Stimulated activated CD8-positive, alpha-beta memory T cell treated with anti-CD3 and anti-CD28 coated beads, Interleukin-15, amount 100 ng/mL, for 48 hours (primary cell): ENCODE data around the gene SYNPO2L.
"Not testable (repeated sequence)": the region's sequence is repeated elsewhere in the genome, so short reads cannot be mapped to it uniquely, and the experiment has no call there.

ENCODE experiments used
- DNase-seq, 2 donors: peaks; one replicate each; pipeline ENCODE4 v3.0.0-alpha.2; 2020; ENCODE audit warnings: low read depth in 2 of 2

SYNPO2L gene

DNA sequence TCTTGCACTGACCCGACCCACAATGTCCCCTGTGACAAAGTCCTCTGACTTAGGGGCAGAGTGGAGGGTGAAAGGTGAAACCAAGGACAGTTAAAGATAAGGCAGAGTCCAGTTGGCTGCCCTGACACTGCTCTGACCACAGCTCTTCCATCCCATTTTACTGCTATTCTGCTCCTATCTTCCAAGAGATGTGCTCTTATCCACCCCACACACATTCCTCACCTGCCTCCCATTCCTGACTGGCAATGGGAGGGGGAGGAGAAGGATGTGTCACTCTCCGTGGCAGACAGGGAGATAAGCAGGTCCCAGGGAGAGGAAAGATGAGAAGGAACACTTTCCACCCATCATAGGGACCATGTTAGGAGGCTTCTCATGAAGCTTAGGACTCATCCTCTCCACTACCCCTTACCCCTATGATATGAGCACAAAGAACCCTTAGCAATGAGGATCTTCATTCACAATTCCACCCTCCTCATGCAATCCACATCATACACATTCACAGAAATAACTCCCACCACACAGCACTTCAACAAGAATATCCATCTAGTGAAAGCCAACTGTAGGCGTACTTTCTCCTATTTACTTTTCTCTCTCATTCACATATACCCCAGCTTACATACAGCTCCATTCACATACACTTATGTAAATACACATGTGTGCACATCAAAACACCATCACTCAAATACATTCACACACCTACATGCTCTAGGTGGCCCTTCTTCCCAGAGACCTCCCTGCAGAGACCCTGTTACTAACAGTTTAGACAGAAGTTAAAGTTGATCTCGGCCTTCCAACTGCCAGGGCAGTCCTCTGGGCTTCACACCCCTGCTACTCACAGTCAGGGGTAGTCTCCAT lies 6.6 kb downstream of the SYNPO2L start:
- DNase-seq: no peak

DNA sequence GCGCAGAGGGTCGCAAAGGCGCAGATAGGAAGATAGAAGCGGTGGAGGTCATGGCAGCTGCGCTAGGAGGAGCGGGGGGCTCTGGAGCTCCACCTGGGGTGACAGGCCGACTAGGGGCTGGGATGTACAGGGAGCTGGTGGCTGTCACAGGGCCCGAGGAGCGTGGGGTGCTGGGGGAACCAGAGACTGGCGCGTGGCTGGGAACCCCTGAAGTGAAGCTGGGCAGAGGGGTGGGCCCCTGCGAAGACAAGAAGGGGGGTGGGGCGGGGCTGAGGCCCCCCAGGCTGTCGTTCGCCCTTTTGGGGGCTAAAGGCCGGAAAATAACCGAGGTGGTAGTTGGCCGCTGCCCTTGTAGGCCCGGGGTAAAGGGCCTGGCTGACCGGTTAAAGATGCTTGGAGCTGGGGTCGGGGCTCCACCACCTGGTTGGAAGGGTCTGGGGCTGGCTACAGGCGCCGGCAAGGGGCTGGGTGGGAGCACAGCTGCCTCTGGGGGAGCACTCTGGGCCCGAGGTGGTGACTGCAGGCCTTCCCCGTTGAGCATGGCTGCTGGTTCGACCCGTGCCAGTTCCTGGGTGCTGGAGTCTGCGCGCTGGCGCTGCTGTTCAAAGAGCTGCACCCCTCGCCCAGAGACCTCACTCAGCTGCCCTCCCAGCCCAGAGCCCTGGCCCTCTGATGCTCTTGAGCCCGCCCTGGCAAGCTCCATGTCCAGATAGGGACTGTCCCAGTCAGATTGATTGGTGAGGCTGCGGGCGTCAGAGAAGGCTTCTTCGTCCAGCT lies 7.8 kb downstream of the SYNPO2L start:
- no peak for DNase-seq

DNA sequence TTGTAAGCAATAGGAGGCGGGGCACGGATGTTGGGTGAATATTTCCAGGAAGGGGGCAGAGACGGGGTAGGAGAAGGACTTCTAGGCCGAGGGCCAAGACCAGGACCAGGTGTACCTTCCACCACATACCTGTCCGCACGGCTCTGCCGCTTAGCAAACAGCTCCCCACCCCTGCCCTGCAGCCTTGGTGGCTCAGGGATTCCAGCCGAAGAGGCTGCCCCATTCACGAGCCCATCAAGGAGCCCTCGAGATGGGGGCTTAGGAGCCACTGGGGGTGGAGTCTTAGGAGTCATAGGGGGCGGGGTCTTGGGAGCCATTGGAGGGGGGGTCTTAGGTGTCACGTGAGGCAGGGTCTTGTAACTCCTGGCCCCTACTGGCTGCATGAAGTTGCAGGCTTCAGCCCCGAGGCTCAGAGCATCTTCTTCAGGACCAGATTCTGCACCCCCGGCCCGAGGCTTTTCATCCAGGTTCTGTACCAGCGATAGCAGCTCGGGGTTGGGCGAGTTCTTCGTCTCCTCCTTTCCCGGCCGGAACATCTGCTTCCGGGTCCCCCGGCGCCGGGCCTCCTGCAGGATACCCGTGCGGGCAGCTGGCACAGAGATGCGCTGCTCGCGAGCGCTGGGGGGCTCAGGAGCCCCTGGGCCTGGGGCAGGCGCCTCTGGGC lies 8.5 kb downstream of the SYNPO2L start:
- no peak for DNase-seq

- DNase-seq: no peak
These were observed 9.2 kb downstream of the SYNPO2L start for GRCh38 chr10:73646598-73647041.

DNA sequence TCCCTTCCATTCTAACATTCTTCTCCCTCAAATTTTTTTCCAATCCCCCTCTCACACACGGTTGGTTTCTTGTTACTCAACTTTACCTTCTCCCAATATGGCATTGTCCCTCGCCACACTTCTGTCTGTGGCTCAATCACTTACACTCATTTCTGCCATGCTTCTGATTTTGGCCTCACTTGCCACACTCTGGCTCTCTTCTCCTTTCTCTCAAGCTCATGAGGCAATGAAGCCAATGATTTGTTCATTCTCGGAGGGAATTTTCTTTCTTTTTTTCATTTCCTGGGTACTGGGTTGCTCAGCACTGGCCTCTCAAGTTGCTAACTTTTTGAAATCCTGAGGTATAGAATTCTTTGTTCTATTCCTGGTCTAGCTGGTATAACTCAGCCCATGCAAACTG lies 10.6 kb downstream of the SYNPO2L start:
- DNase-seq: no peak

DNA sequence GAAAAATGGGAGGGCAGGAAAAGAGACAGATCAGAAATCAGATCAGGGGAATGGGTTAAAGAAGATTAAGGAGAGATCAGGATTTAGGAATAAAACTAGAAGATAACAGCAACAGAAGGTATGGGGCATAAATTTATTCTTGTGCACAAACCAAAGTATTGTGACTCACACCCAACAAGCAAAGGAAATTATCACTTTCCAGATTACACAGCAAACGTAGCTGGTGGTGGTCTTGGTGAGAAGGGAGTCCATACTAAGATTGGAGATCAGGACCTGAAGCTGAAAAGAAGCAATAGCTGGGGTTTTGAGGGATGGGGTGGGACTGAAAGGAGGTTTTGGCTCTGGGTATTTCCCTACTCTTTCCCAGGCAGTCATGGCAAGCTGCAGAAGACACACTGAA lies 11.1 kb downstream of the SYNPO2L start:
- no peak for DNase-seq

GRCh38 chr10:73644015-73644743 lies 11.7 kb downstream of the SYNPO2L start:
- DNase-seq: no peak

DNA sequence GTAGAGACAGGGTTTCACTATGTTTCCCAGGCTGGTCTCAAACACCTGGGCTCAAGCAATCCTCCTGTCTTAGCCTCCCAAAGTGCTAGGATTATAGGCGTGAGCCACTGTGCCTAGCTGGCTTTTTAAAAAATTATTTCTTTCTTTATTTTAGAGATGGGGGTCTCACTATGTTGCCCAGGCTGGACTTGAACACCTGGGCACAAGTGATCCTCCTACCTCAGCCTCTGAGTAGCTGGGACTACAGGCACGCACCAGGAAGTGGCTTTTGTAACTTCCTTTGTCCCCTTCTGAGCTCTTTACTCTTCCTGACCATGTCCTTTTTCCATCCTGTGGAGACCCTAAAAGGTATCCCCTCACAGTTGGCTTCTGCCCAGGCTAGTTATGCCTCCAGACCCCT lies 12.5 kb downstream of the SYNPO2L start:
- no peak for DNase-seq

DNA sequence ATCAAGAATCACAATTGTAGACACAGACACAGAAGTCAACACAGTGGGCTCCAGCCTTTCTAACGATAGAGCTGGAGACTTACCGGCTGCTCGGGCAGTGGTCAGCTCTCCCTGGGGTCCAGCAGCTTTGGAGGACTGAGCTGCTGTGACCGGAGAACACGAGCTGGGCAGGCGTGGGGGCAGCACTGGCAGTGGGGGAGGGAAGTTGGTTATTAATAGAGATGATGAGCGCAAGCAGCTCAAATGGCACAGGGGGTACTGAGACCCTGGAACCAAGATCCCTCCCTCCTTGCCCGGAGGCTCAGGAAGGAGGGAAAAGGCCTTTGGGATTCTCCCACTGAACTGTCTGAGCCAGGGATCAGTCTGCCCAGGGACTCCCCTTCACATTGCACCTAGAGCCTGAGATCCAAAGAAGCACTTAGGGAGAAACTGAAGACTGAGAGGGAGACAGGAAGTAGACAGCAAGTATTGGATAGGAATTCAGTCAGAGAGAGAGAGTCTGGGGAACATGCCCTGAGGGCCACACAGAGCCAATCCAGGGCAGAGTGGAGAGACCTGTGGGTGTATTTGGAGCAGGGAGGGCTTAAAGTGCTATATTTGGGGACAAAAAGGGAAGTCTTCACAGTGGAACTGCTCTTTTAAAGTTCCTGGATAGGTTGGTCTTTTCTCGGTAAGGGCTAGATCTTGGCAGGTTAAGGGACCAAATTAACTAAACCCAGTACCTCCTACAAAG lies 14.3 kb downstream of the SYNPO2L start, which contains the start of gene MYOZ1:
MYOZ1 (minus strand) TSS at position 147 of the 733 bp plus-strand sequence. CDS start 1,457 bp downstream, outside the sequence.
- no peak for DNase-seq

GRCh38 chr10:73639286-73639685 lies 16.5 kb downstream of the SYNPO2L start:
- DNase-seq: no peak

GRCh38 chr10:73635781-73636180 lies 20.0 kb downstream of the SYNPO2L start:
- DNase-seq: no peak

GRCh38 chr10:73634421-73634820 lies 21.4 kb downstream of the SYNPO2L start:
- DNase-seq: no peak

GRCh38 chr10:73629165-73629564 lies 26.7 kb downstream of the SYNPO2L start:
- no peak for DNase-seq

- no peak for DNase-seq
These were observed 27.4 kb downstream of the SYNPO2L start for GRCh38 chr10:73628405-73628804.

DNA sequence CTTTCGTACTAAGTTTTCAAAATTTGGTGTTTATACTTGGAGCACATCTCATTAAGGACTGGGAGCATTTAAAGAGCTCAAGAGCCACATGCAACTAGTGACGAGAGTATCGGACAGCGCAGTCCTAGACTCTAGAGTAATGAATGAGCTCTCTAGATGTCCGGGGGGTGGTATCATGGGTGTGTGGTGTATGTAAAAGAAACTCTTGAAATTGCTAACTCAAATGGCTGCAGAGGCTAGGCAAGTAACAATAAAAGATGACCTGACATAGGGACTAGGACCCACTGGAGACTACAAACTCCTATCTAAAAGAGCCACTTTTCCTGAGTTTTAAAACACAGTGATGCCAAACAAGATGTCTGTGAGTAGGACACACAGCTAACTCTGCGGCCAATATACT lies 28.5 kb downstream of the SYNPO2L start:
- no peak for DNase-seq

GRCh38 chr10:73625884-73626752 lies 29.7 kb downstream of the SYNPO2L start:
- peak; percentile 86 to 87 for DNase-seq

DNA sequence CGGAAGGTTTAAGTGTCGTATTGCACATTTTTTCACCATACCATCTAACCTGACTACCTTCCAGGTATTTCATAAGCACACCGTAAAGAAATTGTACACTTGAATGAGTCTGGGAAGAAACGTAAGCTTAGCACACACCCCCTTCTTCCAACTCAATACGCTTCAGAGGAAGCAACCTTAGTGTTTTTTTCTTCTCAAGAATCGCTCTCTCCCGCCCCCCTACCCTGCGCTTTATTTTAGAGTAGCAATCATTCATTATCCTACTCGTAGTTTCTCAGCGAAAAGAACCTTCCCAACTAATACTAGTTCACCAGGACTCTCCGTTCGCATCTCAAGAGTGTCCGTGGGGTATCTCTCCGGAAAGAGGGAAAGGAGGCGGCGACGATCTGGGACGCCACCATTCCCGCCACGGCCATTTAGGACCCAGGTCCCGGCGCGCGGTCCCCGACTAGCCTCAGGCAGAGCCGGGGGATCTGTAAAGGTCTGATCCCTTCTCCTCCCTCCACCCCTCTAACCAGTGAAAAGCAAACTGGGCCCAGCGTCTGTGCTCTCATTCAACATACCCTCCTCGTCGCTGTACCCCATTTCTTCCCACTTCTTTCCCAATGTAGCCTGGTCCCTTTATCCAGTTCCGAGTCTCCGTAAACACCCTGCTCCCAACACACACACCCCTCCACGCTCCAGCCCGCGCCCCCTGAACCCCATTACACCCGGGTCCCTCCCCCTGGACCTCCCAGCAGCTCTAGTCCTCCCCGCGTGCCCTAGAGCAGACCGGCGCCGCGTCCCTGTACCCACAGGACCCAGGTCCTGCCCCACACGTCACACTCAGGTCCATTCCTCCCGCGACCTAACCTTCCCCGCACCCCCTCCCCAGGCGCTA lies 30.6 kb downstream of the SYNPO2L start:
- DNase-seq: no peak

- no peak for DNase-seq
These were observed 32.8 kb downstream of the SYNPO2L start for GRCh38 chr10:73623056-73623455.

DNA sequence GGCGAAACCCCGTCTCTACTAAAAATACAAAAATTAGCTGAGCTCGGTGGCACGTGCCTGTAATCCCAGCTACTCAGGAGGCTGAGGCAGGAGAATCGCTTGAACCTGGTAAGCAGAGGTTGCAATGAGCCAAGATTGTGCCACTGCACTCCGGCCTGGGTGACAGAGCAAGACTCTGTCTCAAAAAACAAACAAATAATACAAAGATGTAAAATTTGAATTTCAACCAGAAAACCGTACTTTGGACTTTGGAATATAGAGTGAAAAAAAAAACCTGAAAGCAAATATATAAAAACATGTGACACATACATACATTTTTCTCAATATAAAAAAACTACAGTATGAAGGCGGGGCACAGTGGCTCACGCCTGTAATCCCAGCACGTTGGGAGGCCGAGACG lies 34.9 kb downstream of the SYNPO2L start:
- DNase-seq: not testable (repeated sequence)
